HG03439 (cell line): ENCODE measurements around the gene XXYLT1.

Experiments used
- ATAC-seq: cut with Tn5 transposase; IDR thresholded peaks from one replicate; pipeline ENCODE4 v1.9.1; 2021; ENCODE audit warnings: mild to moderate bottlenecking, moderate library complexity; ENCODE audit not compliant: unreplicated experiment

The XXYLT1 gene

GRCh38 chr3:195139091-195139875 lies 131.7 kb downstream of the XXYLT1 start:
- ATAC-seq = peak; percentile 51

DNA sequence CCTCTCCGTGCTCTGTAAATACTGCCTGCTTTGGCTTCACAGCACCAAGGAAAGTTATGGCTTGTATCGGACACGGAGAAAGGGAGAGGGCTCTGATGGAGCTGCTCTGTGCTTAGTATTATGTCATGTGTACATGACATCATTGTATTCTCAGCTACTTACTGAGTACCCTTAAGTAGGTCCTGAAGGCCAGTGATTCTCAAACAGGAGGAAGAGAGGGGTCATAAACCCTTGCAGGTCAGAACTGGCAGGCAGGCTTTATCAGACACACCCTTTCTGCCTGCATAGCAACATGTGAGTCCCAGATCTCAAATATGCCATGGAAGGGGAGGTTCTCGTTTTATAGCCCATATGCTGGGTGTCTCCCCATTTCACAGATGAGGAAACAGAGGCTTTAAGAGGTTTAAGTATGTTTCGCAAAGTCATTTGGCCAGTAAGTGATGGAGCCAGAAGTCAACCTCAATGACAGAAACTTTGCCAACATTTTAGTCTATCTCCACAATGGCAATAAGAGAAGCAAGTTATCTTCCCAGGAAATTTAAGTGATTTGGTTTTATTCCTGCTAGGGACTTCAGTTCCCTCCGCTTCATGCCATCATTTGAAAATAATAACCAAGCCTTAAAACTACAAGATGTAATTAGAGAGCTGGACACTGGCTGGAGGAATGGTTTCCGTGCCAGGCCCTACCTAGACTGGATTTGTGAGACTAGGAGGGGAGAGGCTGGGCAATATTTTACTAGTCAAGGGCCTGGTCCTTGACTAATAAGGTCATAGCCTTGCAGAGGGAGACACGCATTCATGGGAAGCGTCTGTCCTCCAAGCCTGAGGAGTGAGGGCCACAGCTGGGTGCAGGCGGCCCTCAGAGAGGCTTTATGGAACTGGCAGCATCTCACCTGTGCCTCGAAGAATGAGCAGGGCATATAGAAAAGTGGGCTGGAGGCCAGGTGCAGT lies 133.0 kb downstream of the XXYLT1 start:
- ATAC-seq = no peak

GRCh38 chr3:195135917-195136316 lies 135.0 kb downstream of the XXYLT1 start:
- no peak for ATAC-seq

GRCh38 chr3:195134431-195134830 lies 136.5 kb downstream of the XXYLT1 start:
- no peak for ATAC-seq

DNA sequence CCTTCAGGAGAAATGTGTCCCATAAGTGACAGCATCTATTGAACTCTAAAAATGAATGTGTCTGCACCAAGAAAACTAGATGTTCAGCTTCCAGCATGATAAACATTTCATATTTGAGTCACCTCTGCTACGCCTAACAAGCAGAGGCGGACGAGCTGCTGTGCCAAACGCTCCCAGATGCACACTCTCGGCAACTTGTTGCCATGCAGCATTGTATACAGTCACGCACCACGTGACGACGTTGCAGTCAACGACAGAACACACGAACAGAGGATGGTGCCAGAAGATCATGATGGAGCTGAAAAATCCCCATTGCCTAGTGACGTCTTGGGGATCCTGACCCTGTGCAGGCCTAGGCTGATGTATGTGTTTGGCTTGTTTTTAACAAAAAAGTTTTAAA lies 137.5 kb downstream of the XXYLT1 start:
- peak; percentile 51 for ATAC-seq

- no peak for ATAC-seq
Measured at GRCh38 chr3:195133013-195133412, 137.9 kb downstream of the XXYLT1 start.

DNA sequence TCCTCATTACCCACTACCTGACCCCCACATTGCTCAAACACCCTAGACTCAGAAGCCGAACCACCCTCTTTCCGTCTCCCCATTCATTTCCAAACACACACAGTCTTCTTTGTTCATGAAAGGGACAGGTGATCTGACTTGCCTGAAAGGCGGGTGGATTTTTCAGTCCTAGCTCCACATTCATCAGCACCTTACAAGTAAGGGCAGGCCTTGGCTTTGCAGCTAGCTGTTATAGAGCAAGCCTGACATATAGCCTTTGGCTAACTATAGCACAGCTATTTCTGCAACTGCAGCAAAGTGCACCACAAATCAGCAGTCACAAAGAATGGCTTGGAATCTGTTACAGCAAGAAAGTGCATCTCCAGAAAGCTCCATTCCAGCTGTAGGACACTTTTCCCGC lies 139.8 kb downstream of the XXYLT1 start:
- ATAC-seq = no peak

DNA sequence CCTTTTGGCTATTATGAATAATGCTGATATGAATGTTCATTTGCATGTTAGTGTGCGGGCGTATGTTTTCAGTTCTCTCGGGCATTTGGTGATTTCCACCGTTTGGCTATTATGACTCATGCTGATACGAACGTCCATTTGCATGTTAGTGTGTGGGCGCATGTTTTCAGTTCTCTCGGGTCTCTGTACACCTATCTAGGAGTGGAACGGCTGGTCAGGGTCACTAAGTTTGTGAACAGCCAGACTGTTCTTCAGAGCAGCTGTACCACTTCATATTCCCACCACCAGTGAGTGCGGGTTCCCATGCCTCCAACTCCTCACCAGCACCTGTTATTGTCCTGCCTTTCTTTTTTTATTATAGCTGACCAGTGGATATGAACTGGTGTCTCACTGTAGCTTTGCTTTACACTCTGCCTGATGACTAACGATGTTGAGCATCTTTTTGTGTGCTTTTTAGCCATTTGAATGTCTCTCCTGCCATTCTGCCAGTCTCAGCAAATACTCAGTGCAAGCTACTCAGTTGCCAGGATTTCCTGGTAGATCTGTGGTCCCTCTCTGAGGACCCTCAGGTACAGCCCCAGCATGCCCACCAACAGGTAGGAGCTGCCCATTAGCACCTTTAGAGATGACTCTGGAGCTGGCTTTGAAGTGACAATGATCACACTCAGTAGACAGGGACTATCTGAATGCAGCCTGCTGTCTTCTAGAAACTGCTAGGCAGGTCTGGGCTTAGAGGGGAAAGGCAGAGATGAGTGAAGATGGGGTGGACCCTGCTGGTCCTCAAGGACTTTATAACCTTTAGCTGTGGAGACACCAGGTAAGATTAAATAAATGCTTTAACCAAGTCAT lies 141.1 kb downstream of the XXYLT1 start:
- peak; percentile 82 for ATAC-seq

- ATAC-seq = no peak
Measured at GRCh38 chr3:195129072-195129643, 141.8 kb downstream of the XXYLT1 start.

DNA sequence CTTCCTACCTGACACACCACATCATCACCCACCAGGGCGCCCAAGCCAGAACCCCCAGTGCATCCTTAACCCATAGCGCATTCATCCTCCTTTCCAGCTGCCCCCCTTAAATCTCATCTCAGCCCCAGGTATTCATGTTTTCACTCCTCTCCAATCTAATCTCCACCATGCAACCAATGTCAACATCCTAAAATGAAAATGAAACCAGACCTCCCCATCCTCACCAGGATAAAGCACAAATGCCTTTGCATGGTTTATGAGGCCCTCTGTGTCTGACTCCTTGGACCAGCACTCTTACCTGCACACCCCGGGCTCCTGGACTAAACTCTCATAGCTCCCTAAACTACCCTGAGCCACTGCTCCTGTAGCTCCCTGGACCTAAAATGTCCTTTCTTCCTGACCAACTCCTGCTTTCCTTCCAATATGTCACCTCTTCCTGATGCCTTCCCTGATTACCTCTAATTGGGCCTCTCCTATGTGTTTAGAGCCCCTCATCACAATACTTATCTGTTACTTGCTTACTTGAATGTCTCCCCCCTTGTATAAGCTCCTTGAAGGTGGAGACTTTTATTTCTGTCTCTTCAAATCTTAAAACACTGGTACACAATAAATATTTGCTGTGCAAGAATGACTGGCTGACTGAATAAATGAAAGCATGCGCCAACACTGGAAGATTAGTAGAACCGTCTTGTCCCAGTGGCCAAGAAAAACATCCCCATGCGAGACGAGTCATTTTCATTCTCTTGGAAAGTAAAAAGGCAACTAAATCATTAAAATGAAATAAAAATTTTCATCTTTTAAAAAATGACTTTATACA lies 142.5 kb downstream of the XXYLT1 start:
- no peak for ATAC-seq

- ATAC-seq = no peak
Measured at GRCh38 chr3:195126056-195126605, 144.8 kb downstream of the XXYLT1 start.

GRCh38 chr3:195125646-195126045 lies 145.3 kb downstream of the XXYLT1 start:
- no peak for ATAC-seq

- ATAC-seq = no peak
Measured at GRCh38 chr3:195124378-195124992, 146.5 kb downstream of the XXYLT1 start.

DNA sequence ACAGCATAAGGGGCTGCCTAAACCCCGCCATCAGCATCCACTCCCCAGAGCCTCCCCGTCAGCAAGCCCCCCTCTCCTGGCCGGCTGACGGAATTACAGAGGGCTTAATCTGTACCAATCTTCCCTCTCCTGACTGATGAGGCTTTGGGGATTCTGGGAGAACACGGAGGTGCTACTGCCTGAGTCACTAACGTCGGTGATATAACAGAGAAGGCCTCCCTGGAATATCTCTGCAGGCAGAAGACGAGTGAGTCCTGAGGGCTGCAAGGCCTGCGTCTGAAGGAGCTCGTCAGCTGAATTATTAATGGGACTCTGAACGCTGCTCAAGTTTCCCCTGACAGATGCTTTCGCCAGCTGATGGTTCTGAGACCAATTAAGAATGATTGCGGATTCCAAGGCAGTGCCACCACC lies 147.7 kb downstream of the XXYLT1 start:
- ATAC-seq = no peak

DNA sequence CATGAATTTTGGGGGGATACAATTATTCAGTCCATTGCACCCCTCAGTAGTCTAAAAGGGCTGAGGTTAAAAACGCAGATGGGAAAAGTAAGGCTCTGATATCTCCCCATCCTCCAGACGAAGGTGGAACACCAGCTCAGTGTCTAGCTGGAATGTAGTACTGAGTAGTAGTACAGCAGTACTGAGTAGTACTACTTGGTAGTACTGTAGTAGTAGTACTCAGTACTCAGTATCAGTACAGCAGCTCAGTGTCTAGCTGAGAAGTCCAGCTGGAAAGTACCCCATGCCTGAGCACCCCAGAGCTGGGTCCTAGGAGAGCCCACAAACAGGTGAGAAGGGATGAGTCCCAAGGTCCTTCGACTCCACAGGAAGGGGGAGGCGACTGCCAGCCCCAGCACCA lies 148.7 kb downstream of the XXYLT1 start:
- no peak for ATAC-seq

DNA sequence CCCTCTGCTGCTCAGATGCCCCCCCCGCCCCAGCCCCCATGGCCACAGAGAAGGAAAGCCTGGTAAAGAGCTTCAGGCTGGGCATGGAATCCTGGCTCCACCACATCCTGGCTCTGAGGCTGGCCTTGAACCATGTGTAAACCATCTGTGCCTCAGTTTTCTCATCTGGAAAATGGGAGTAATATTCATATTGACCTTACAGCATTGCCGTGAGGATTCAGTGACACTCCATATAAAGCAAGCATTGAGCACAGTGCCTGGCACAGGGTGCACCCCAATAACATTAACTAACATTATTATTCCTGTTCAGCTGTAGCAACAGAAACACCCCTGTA lies 150.7 kb downstream of the XXYLT1 start:
- ATAC-seq = no peak

GRCh38 chr3:195119461-195120266 lies 151.3 kb downstream of the XXYLT1 start:
- ATAC-seq = no peak

- ATAC-seq = no peak
Measured at GRCh38 chr3:195118671-195119070, 152.3 kb downstream of the XXYLT1 start.
